HEK293 (cell line): ENCODE measurements around the gene STARD9.

ENCODE experiments used
- ZNF24 ChIP-seq: fragments of 450-650 bp; formaldehyde crosslinking; IDR thresholded peaks from 2 replicates; pipeline ENCODE4 v1.5.1; 2016; ENCODE audit warnings: missing biosample characterization, missing genetic modification characterization
- TF ChIP-seq, protein P1 (sequence below): fragments of 450-650 bp; formaldehyde crosslinking; IDR thresholded peaks from 2 replicates; pipeline ENCODE4 v1.5.1; 2016; ENCODE audit warnings: missing biosample characterization, missing genetic modification characterization

DNA sequence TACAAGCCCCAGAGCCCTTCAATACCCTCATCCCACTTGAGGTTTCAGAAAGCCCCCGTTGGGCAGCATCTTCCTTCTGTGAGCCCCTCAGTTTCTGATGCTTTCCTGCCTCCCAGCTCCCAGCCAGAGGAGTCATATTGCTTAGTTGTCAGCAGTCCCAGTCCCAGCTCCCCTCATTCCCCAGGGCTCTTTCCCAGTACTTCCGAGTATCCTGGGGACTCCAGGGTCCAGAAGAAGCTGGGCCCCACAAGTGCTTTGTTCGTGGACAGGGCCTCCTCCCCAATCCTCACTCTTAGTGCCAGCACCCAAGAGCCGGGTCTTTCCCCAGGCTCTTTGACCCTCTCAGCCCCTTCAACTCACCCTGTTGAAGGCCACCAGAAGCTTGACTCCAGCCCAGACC is 117.6 kb downstream of the STARD9 start:
- TF ChIP-seq ZNF24 (tag by site-specific recombination): no peak
- TF ChIP-seq, protein P1, sequence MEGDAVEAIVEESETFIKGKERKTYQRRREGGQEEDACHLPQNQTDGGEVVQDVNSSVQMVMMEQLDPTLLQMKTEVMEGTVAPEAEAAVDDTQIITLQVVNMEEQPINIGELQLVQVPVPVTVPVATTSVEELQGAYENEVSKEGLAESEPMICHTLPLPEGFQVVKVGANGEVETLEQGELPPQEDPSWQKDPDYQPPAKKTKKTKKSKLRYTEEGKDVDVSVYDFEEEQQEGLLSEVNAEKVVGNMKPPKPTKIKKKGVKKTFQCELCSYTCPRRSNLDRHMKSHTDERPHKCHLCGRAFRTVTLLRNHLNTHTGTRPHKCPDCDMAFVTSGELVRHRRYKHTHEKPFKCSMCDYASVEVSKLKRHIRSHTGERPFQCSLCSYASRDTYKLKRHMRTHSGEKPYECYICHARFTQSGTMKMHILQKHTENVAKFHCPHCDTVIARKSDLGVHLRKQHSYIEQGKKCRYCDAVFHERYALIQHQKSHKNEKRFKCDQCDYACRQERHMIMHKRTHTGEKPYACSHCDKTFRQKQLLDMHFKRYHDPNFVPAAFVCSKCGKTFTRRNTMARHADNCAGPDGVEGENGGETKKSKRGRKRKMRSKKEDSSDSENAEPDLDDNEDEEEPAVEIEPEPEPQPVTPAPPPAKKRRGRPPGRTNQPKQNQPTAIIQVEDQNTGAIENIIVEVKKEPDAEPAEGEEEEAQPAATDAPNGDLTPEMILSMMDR (tag by site-specific recombination): no peak
